Activated B cell treated with CpG ODN at 0.5 μM for 24 hours (primary cell): ENCODE data around the gene C16orf95. TPM values are rescaled to one million over a fixed set of nuclear protein-coding genes. Genes with fewer than 3 reads are reported as not detected.

Source experiments
- ATAC-seq: fragments of 200-7000 bp; cut with Tn5 transposase; one replicate; pipeline ENCODE4 v1.10.0; 2021; ENCODE audit warnings: low read depth, mild to moderate bottlenecking, moderate library complexity
- CTCF ChIA-PET: fragments of 350-600 bp; sonication (Branson Sonifier 250); formaldehyde crosslinking; loops from one replicate; lab custom pipeline; 2021; ENCODE audit warnings: antibody characterized with exemption; lab: Charles Lee
- POLR2A ChIA-PET: fragments of 350-600 bp; sonication (Branson Sonifier 250); formaldehyde crosslinking; loops from one replicate; lab custom pipeline; 2021; ENCODE audit warnings: antibody characterized with exemption; lab: Charles Lee
- DNase-seq: peaks from one replicate; pipeline ENCODE4 v3.0.0; 2022
- H3K27ac Mint-ChIP-seq: one replicate; pipeline ENCODE4 v1.8.0; 2020; ENCODE audit warnings: mixed read lengths
- H3K27me3 Mint-ChIP-seq: one replicate; pipeline ENCODE4 v1.8.0; 2021; ENCODE audit warnings: mixed read lengths
- H3K36me3 Mint-ChIP-seq: one replicate; pipeline ENCODE4 v1.8.0; 2021; ENCODE audit warnings: low read depth, mixed read lengths
- H3K4me1 Mint-ChIP-seq: one replicate; pipeline ENCODE4 v1.8.0; 2021; ENCODE audit warnings: mixed read lengths
- H3K4me3 Mint-ChIP-seq: one replicate; pipeline ENCODE4 v1.8.0; 2020; ENCODE audit warnings: mild to moderate bottlenecking, mixed read lengths
- H3K9me3 Mint-ChIP-seq: one replicate; pipeline ENCODE4 v1.8.0; 2020; ENCODE audit warnings: mixed read lengths
- CTCF ChIP-seq: fragments of 200-600 bp; IDR thresholded peaks from one replicate; pipeline ENCODE4 v1.8.0; 2022; ENCODE audit warnings: antibody characterized with exemption, mild to moderate bottlenecking
- intact Hi-C: fragments of 100-400 bp; cut with micrococcal nuclease; formaldehyde crosslinking; loops from one replicate; pipeline ENCODE4 v1.15.1; 2024
- total RNA-seq: library from RNA; stranded (reverse); gene quantifications from 2 replicates; pipeline ENCODE4 v1.2.3, GENCODE V29; 2022

C16orf95 gene
- total RNA-seq, 1 donor from 2014 or later = 2.1 TPM

GRCh38 chr16:87309620-87310525 lies 7.3 kb downstream of the C16orf95 start:
- ChIA-PET CTCF (no interaction called here), POLR2A (no interaction called here)
- no peaks in the 10 kb centered on the region for H3K27me3 Mint-ChIP-seq
- no peak overlapping the region for H3K4me3 Mint-ChIP-seq
- no peaks in the 10 kb centered on the region for H3K36me3 Mint-ChIP-seq
- H3K9me3 Mint-ChIP-seq = peaks cover 5% of the 10 kb centered on the region
- ATAC-seq = no peak
- no peak overlapping the region for H3K27ac Mint-ChIP-seq
- no peak for DNase-seq
- intact Hi-C loops = no loop called here
- no peak for TF ChIP-seq CTCF
- no peaks in the 10 kb centered on the region for H3K4me1 Mint-ChIP-seq

- no peak for DNase-seq
- peaks cover 5% of the 10 kb centered on the region for H3K9me3 Mint-ChIP-seq
- CTCF ChIA-PET = no interaction called here
Observed at GRCh38 chr16:87308826-87309225, 8.4 kb downstream of the C16orf95 start.

GRCh38 chr16:87306516-87306915 lies 10.7 kb downstream of the C16orf95 start:
- no peak for TF ChIP-seq CTCF
- Mint-ChIP-seq H3K9me3 (peaks cover 5% of the 10 kb centered on the region), H3K4me3 (no peak overlapping the region), H3K36me3 (no peaks in the 10 kb centered on the region), H3K27ac (no peak overlapping the region), H3K4me1 (no peaks in the 10 kb centered on the region), H3K27me3 (no peaks in the 10 kb centered on the region)
- intact Hi-C loops = no loop called here
- POLR2A ChIA-PET = no interaction called here
- CTCF ChIA-PET = no interaction called here
- no peak for DNase-seq
- ATAC-seq = no peak

More at GRCh38 chr16:87308826-87309225, 8.4 kb downstream of the C16orf95 start:
- Mint-ChIP-seq H3K4me3 (no peak overlapping the region), H3K36me3 (no peaks in the 10 kb centered on the region), H3K27me3 (no peaks in the 10 kb centered on the region), H3K27ac (no peak overlapping the region), H3K4me1 (no peaks in the 10 kb centered on the region)
- intact Hi-C loops = no loop called here
- TF ChIP-seq CTCF = no peak
- POLR2A ChIA-PET = interaction anchor here (0.6 kb wide), 1 partner anchor 9 kb away, joined by 3 read pairs; no protein-coding TSS in a partner anchor
- ATAC-seq = no peak

GRCh38 chr16:87305505-87306391 lies 11.4 kb downstream of the C16orf95 start:
- Mint-ChIP-seq H3K27ac (no peak overlapping the region), H3K27me3 (no peaks in the 10 kb centered on the region), H3K9me3 (peaks cover 5% of the 10 kb centered on the region), H3K4me3 (no peak overlapping the region), H3K36me3 (no peaks in the 10 kb centered on the region), H3K4me1 (no peaks in the 10 kb centered on the region)
- TF ChIP-seq CTCF = no peak
- intact Hi-C loops = no loop called here
- ChIA-PET POLR2A (no interaction called here), CTCF (no interaction called here)
- ATAC-seq (no peak), DNase-seq (no peak)

- Mint-ChIP-seq H3K4me1 (no peaks in the 10 kb centered on the region), H3K27ac (no peak overlapping the region), H3K27me3 (no peaks in the 10 kb centered on the region), H3K36me3 (no peaks in the 10 kb centered on the region), H3K4me3 (no peak overlapping the region), H3K9me3 (peaks cover 5% of the 10 kb centered on the region)
- DNase-seq (no peak), ATAC-seq (no peak)
- intact Hi-C loops = no loop called here
- ChIA-PET CTCF (no interaction called here), POLR2A (no interaction called here)
- no peak for TF ChIP-seq CTCF
Observed at GRCh38 chr16:87304951-87305350, 12.2 kb downstream of the C16orf95 start.
